Activated CD8-positive, alpha-beta memory T cell treated with anti-CD3 and anti-CD28 coated beads, Interleukin-2, amount 50 U/mL, for 48 hours (primary cell): ENCODE results near the gene RWDD3.
A peak's percentile ranks its signal among the peaks of the same experiment; 100 is the strongest.

Experiments
- DNase-seq: peaks from one replicate; pipeline ENCODE4 v3.0.0-alpha.2; 2020

RWDD3 gene

GRCh38 chr1:95233737-95234500, at the start of gene RWDD3:
TSS of gene RWDD3 (plus strand) at chr1:95234210. CDS start at chr1:95234231, 21 bp downstream.
- DNase-seq = peak; percentile 95

- DNase-seq = no peak
Observed at GRCh38 chr1:95186149-95186548, 47.9 kb upstream of the RWDD3 start.

GRCh38 chr1:95193591-95193990, 40.4 kb upstream of the RWDD3 start:
- DNase-seq = no peak

- DNase-seq = no peak
Observed at GRCh38 chr1:95195046-95195445, 39.0 kb upstream of the RWDD3 start.

- no peak for DNase-seq
Observed at GRCh38 chr1:95196017-95196416, 38.0 kb upstream of the RWDD3 start.

- DNase-seq = no peak
Observed at GRCh38 chr1:95197616-95198252, 36.3 kb upstream of the RWDD3 start.

- DNase-seq = no peak
Observed at GRCh38 chr1:95201905-95202304, 32.1 kb upstream of the RWDD3 start.

GRCh38 chr1:95203908-95204437, 30.0 kb upstream of the RWDD3 start:
- no peak for DNase-seq

- DNase-seq = no peak
Observed at GRCh38 chr1:95206514-95206913, 27.5 kb upstream of the RWDD3 start.

- no peak for DNase-seq
Observed at GRCh38 chr1:95207223-95207935, 26.6 kb upstream of the RWDD3 start.

GRCh38 chr1:95208876-95209275, 25.1 kb upstream of the RWDD3 start:
- no peak for DNase-seq

GRCh38 chr1:95209291-95209690, 24.7 kb upstream of the RWDD3 start:
- DNase-seq = no peak

GRCh38 chr1:95216292-95216990, 17.6 kb upstream of the RWDD3 start:
- DNase-seq = no peak

GRCh38 chr1:95217371-95217770, 16.6 kb upstream of the RWDD3 start:
- no peak for DNase-seq

GRCh38 chr1:95219407-95219806, 14.6 kb upstream of the RWDD3 start:
- DNase-seq = no peak

GRCh38 chr1:95221306-95221705, 12.7 kb upstream of the RWDD3 start:
- no peak for DNase-seq

- no peak for DNase-seq
Observed at GRCh38 chr1:95222629-95223028, 11.4 kb upstream of the RWDD3 start.

- DNase-seq = no peak
Observed at GRCh38 chr1:95223110-95223509, 10.9 kb upstream of the RWDD3 start.

GRCh38 chr1:95226781-95227660, 7.0 kb upstream of the RWDD3 start:
- DNase-seq = no peak

GRCh38 chr1:95229037-95229436, 5.0 kb upstream of the RWDD3 start:
- no peak for DNase-seq

- DNase-seq = no peak
Observed at GRCh38 chr1:95229706-95230105, 4.3 kb upstream of the RWDD3 start.

GRCh38 chr1:95230256-95230655, 3.8 kb upstream of the RWDD3 start:
- no peak for DNase-seq
